ENCODE measurements around the gene LSMEM2.

LSMEM2 gene

GRCh38 chr3:50322115-50322385, 43.2 kb downstream of the LSMEM2 start:
- no peak for DNase-seq (ENCODE audit: low read depth)

GRCh38 chr3:50322386-50323091, 43.7 kb downstream of the LSMEM2 start, which contains the start of gene HYAL2:
Gene HYAL2, minus strand, starts transcription at chr3:50322745. Its CDS starts 2,256 bp downstream, at chr3:50320489.
- DNase-seq (ENCODE audit: low read depth): no peak

- DNase-seq (ENCODE audit: low read depth): no peak
These were observed 44.3 kb downstream of the LSMEM2 start for GRCh38 chr3:50323092-50323600.

- DNase-seq (ENCODE audit: low read depth): no peak
These were observed 44.8 kb downstream of the LSMEM2 start for GRCh38 chr3:50323614-50324199.

GRCh38 chr3:50324351-50325112, 45.6 kb downstream of the LSMEM2 start:
- DNase-seq (ENCODE audit: low read depth): no peak

- no peak for DNase-seq (ENCODE audit: low read depth)
These were observed 46.2 kb downstream of the LSMEM2 start for GRCh38 chr3:50325113-50325480.

- DNase-seq (ENCODE audit: low read depth): no peak
These were observed 46.8 kb downstream of the LSMEM2 start for GRCh38 chr3:50325497-50326181.

GRCh38 chr3:50326182-50326541, 47.3 kb downstream of the LSMEM2 start:
- DNase-seq (ENCODE audit: low read depth): no peak

GRCh38 chr3:50327129-50327528, 48.2 kb downstream of the LSMEM2 start:
- DNase-seq (ENCODE audit: low read depth): no peak

GRCh38 chr3:50327943-50328691, 49.2 kb downstream of the LSMEM2 start, which contains the start of gene TUSC2:
Gene TUSC2, minus strand, starts transcription at chr3:50328223. Its CDS starts 124 bp downstream, at chr3:50328099.
- peak; percentile 94 for DNase-seq (ENCODE audit: low read depth)

GRCh38 chr3:50330330-50330729, 51.4 kb downstream of the LSMEM2 start:
- no peak for DNase-seq (ENCODE audit: low read depth)

- no peak for DNase-seq (ENCODE audit: low read depth)
These were observed 52.5 kb downstream of the LSMEM2 start for GRCh38 chr3:50331364-50331907.

GRCh38 chr3:50333744-50334328, 54.9 kb downstream of the LSMEM2 start:
- peak; percentile 69 for DNase-seq (ENCODE audit: low read depth)

GRCh38 chr3:50334339-50335075, 55.6 kb downstream of the LSMEM2 start:
- no peak for DNase-seq (ENCODE audit: low read depth)

GRCh38 chr3:50336452-50337174, 57.7 kb downstream of the LSMEM2 start:
- no peak for DNase-seq (ENCODE audit: low read depth)

- peak; percentile 99 for DNase-seq (ENCODE audit: low read depth)
These were observed 58.4 kb downstream of the LSMEM2 start for GRCh38 chr3:50337175-50337861.
